Omental fat pad (tissue), 4 donors: Measurements from ENCODE around the gene DMRTC2. TPM values are rescaled to one million over a fixed set of nuclear protein-coding genes. Genes with fewer than 3 reads are reported as not detected.

Source experiments
- ATAC-seq: fragments of 150-250 bp; one replicate; pipeline ENCODE4 v1.9.1; 2016; ENCODE audit warnings: mild to moderate bottlenecking, moderate library complexity; ENCODE audit not compliant: low FRiP score
- DNase-seq: peaks from one replicate; pipeline ENCODE4 v3.0.0-alpha.2; 2019; ENCODE audit warnings: low spot score
- total RNA-seq, 4 donors: library from RNA; depleted of rRNA; stranded (reverse); fragments of >200 nt; gene quantifications; one replicate each; pipeline ENCODE4 v1.1.0, GENCODE V29; 2016
- TF ChIP-seq, protein P1 (sequence below), 3 donors: fragments of 450-650 bp; IDR thresholded peaks; one replicate each; pipeline ENCODE4 v1.5.1; 2016 to 2017; ENCODE audit warnings: antibody characterized with exemption in 3 of 3, mild to moderate bottlenecking in 3 of 3, moderate library complexity in 2 of 3

The DMRTC2 gene
- total RNA-seq, 4 donors from 2014 or later, result not detected

DNA sequence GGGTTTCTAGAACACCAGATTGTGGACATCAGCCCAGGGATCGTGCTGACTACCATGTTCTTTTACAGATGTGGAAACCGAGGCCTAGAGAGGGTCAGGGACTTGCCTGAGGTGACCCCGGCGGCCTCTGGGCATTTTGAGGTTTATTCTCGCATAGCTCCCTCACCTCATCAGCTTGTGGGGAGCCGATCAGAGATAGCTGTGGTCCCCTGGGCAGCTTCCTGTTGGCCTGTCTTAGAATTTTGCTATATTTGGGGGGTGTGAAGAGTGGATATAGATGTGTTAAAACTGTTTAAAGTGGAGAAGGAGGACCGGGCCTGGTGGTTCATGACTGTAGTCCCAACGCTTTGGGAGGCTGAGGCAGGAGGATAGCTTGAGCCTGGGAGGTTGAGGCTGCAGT is 45.1 kb downstream of the DMRTC2 start:
- no peak for ATAC-seq
- DNase-seq, result no peak
- TF ChIP-seq, protein P1, sequence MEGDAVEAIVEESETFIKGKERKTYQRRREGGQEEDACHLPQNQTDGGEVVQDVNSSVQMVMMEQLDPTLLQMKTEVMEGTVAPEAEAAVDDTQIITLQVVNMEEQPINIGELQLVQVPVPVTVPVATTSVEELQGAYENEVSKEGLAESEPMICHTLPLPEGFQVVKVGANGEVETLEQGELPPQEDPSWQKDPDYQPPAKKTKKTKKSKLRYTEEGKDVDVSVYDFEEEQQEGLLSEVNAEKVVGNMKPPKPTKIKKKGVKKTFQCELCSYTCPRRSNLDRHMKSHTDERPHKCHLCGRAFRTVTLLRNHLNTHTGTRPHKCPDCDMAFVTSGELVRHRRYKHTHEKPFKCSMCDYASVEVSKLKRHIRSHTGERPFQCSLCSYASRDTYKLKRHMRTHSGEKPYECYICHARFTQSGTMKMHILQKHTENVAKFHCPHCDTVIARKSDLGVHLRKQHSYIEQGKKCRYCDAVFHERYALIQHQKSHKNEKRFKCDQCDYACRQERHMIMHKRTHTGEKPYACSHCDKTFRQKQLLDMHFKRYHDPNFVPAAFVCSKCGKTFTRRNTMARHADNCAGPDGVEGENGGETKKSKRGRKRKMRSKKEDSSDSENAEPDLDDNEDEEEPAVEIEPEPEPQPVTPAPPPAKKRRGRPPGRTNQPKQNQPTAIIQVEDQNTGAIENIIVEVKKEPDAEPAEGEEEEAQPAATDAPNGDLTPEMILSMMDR (IDR thresholded peaks at IDR 0.05), result no peak

DNA sequence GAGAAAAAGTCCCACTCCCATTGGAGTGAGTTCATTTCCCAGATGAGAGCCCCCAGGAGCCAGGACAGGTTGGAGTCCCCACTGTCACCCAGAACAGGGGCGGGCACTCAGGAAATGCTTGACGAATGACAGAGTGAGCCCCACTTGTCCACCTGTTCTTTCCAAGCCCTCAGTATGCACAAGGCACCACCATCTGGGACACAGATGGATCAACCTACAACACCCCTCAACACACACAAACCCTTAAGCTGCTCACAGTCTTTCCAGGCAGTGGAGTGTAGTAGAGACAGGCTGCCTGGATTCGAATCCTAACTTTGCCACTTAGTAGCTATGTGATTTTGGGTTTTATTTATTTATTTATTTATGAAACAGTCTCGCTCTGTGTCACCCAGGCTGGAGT is 46.1 kb downstream of the DMRTC2 start:
- TF ChIP-seq, protein P1 (IDR thresholded peaks at IDR 0.05), result no peak

DNA sequence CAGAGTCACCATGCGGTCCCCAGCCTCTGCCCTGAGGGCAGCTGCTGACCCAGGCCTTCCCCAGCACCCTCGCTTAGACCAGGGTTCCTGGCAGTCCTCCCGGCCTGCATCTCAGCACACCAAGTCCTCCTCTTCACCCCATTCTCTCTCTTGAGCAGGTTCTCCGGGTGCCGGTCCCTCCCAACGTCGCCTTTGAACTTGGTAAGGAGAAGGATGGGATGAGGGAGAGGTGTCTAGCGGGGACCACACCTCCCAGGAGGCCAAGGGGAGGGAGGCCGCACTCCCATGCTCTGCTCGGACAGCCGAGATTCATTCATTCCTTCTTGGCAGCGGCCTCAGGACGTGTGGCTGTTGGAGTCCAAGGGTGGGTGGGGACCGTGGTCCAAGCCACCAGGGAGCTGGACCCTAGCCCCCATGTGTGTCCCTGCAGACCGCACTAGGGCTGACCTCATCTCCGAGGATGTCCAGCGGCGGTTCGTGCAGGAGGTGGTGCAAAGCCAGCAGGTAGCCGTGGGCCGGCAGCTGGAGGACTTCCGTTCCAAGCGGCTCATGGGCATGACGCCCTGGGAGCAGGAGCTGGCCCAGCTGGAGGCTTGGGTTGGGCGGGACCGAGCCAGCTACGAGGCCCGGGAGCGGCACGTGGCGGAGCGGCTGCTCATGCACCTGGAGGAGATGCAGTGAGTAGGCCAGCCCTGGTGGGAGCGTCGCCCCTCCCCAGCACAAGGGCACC is 47.5 kb downstream of the DMRTC2 start:
- ATAC-seq (no peak), DNase-seq (no peak)
- TF ChIP-seq, protein P1 (IDR thresholded peaks at IDR 0.05), result no peak

More for the DNA sequence above, 46.1 kb downstream of the DMRTC2 start:
- DNase-seq, result no peak
- ATAC-seq, result no peak

DNA sequence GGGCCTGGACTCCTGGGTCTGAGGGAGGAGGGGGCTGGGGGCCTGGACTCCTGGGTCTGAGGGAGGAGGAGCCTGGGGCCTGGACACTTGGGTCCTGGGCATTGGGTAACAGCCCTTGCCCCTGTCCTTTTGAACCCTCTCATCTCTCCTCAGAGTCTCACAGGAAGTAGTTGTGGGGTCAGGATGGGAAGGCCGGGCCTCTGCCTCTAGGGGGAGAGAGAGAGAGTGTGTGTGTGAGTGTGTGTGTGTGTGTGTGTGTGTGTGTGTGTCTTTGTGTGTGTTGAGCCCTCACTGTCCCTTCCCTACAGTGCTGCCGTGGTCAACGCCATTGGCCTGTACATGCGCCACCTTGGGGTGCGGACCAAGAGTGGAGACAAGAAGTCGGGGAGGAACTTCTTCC is 49.1 kb downstream of the DMRTC2 start:
- ATAC-seq (no peak), DNase-seq (no peak)
- TF ChIP-seq, protein P1 (IDR thresholded peaks at IDR 0.05), result no peak

DNA sequence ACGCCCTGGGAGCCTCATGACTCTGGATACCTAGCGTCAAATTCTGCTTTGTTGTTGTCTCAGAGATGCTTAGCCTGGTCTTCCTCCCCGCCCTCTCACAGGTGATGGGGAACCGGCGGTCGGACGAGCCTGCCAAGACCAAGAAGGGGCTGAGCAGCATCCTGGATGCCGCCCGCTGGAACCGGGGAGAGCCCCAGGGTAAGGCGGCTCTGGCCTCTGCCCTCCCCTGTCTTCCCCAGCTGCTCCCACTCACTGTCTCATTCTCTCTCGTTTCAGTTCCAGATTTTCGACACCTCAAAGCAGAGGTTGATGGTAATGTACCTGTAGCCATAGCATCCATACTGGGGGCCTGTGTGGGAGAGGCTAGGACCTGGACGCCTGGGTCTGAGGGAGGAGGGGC is 49.5 kb downstream of the DMRTC2 start:
- TF ChIP-seq, protein P1 (IDR thresholded peaks at IDR 0.05), result no peak
- DNase-seq (no peak), ATAC-seq (no peak)

DNA sequence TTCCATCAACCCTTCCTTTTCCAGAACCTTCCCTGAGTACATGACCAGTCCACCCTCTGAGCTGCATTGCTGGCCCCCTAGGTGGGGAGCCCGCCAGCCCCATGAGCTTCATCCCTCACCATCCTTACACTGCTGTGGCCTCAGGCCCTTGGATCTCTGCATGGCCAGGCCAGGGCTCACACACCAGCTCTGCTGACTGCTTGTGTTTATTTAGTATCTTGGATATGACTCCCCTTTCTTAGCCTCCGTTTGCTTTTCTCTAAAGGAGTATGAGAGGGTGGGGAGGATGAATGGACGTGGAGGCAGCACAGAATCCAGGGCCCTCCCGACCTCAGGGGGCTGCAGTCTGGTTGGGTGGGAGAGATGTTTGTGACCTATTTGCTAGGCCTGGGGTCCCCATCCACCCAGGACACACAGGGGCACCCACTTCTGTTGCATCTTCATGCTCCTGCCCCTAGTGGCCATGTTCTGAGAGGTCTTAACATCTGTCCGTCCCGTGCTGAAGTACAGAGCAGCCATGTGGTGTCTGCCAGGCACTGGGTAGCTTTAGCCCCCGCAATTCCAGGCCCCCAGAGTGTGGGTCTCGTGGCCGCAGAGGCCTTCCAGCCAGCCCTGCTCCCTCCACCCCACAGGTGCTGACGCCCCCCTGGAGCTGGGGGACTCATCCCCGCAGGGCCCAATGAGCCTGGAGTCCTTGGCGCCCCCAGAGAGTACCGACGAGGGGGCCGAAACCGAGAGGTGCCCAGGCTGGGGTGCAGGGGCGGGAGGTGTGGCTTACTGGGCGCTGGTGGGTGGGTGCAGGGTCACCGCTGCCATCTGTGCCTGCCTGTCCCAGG is 51.1 kb downstream of the DMRTC2 start:
- ATAC-seq (no peak), DNase-seq (no peak)
- TF ChIP-seq, protein P1 (IDR thresholded peaks at IDR 0.05), result no peak
